ENCODE data around the gene ZNF518A. TPM values are rescaled to one million over a fixed set of nuclear protein-coding genes. Genes with fewer than 3 reads are reported as not detected.

ZNF518A gene
- total and polyA plus RNA-seq, 2 of the 13 experiments (the other 11 are each of a cell fraction or from before 2014, with no cell fraction given) = 21.7 to 37.1 TPM

DNA sequence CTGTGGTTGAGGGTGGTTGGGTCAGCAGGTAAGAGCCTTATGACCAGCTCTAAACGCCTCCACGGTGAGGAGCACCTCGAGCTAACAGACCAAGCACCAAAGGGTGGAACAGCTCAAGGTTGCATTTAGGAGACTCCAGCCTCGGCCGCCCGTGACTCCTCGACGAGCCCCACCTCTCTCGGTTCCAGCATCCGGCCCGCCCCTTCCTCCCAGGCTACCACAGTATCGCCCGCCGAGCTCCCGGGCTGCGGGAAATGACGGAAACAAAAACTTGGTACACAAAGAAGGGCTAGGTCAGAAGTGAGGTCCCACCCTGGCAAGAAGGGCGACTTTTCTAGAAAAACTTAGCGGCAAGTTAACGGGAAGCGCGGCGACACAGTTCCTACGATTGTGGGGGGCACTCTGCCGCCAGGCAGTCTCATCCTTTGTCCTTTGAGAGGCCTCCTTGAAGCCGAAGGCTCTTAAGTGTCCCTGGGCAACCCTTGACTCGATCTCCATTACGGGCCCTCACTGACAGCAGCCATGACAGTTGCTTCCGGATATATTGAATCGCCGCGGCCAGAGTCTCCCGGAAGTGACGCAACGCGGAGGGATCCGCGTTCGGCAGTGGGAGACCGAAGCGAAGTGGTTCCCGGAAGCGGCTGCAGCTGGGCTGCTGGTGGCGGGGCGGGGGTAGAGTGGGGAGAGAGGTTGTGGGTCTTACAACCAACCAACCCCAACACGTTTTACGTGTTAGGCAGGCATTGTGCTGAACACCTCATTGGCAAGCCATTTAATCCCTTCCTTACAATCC, 40.2 kb upstream of the ZNF518A start (continued):
- TF ChIP-seq, protein P1, sequence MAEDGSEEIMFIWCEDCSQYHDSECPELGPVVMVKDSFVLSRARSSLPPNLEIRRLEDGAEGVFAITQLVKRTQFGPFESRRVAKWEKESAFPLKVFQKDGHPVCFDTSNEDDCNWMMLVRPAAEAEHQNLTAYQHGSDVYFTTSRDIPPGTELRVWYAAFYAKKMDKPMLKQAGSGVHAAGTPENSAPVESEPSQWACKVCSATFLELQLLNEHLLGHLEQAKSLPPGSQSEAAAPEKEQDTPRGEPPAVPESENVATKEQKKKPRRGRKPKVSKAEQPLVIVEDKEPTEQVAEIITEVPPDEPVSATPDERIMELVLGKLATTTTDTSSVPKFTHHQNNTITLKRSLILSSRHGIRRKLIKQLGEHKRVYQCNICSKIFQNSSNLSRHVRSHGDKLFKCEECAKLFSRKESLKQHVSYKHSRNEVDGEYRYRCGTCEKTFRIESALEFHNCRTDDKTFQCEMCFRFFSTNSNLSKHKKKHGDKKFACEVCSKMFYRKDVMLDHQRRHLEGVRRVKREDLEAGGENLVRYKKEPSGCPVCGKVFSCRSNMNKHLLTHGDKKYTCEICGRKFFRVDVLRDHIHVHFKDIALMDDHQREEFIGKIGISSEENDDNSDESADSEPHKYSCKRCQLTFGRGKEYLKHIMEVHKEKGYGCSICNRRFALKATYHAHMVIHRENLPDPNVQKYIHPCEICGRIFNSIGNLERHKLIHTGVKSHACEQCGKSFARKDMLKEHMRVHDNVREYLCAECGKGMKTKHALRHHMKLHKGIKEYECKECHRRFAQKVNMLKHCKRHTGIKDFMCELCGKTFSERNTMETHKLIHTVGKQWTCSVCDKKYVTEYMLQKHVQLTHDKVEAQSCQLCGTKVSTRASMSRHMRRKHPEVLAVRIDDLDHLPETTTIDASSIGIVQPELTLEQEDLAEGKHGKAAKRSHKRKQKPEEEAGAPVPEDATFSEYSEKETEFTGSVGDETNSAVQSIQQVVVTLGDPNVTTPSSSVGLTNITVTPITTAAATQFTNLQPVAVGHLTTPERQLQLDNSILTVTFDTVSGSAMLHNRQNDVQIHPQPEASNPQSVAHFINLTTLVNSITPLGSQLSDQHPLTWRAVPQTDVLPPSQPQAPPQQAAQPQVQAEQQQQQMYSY (CRISPR knock-in tag; IDR thresholded peaks at IDR 0.05) = peak; percentile 33; the same call in 1 of the 2 replicates
- peak; percentile 96 for TF ChIP-seq ZNF501 (CRISPR knock-in tag; IDR thresholded peaks at IDR 0.05)
- TF ChIP-seq TAF1 (CRISPR knock-in tag; IDR thresholded peaks at IDR 0.05) = peak; percentile 90
- TF ChIP-seq GLI4 (CRISPR knock-in tag; IDR thresholded peaks at IDR 0.05; ENCODE audit: borderline replicate concordance) = no peak
- no peak for TF ChIP-seq ZNF550 (CRISPR knock-in tag; IDR thresholded peaks at IDR 0.05; ENCODE audit: borderline replicate concordance)
- TF ChIP-seq AGO2 (optimal IDR thresholded peaks at IDR 0.05; ENCODE audit: low read depth, low read length) = peak; percentile 57
- TF ChIP-seq FLYWCH1 (CRISPR knock-in tag; IDR thresholded peaks at IDR 0.05) = no peak
- no peak for TF ChIP-seq THYN1 (CRISPR knock-in tag; IDR thresholded peaks at IDR 0.05; ENCODE audit: borderline replicate concordance, low read depth)
- TF ChIP-seq, protein P2, sequence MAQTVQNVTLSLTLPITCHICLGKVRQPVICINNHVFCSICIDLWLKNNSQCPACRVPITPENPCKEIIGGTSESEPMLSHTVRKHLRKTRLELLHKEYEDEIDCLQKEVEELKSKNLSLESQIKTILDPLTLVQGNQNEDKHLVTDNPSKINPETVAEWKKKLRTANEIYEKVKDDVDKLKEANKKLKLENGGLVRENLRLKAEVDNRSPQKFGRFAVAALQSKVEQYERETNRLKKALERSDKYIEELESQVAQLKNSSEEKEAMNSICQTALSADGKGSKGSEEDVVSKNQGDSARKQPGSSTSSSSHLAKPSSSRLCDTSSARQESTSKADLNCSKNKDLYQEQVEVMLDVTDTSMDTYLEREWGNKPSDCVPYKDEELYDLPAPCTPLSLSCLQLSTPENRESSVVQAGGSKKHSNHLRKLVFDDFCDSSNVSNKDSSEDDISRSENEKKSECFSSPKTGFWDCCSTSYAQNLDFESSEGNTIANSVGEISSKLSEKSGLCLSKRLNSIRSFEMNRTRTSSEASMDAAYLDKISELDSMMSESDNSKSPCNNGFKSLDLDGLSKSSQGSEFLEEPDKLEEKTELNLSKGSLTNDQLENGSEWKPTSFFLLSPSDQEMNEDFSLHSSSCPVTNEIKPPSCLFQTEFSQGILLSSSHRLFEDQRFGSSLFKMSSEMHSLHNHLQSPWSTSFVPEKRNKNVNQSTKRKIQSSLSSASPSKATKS (CRISPR knock-in tag; IDR thresholded peaks at IDR 0.05) = 0 out of 2 replicates have a peak, but pooled peaks have one; percentile 46
- TF ChIP-seq KDM3A (CRISPR knock-in tag; IDR thresholded peaks at IDR 0.05; ENCODE audit: low read depth) = peak; percentile 16
- peak; percentile 95 for TF ChIP-seq SRSF1 (optimal IDR thresholded peaks at IDR 0.05; ENCODE audit: low read depth, low read length)
- TF ChIP-seq RAD51 (IDR thresholded peaks at IDR 0.05; ENCODE audit: borderline replicate concordance) = no peak
- 0 out of 2 replicates have a peak, but pooled peaks have one; percentile 26 for TF ChIP-seq ZNF768 (CRISPR knock-in tag; IDR thresholded peaks at IDR 0.05)
- TF ChIP-seq, protein P3, sequence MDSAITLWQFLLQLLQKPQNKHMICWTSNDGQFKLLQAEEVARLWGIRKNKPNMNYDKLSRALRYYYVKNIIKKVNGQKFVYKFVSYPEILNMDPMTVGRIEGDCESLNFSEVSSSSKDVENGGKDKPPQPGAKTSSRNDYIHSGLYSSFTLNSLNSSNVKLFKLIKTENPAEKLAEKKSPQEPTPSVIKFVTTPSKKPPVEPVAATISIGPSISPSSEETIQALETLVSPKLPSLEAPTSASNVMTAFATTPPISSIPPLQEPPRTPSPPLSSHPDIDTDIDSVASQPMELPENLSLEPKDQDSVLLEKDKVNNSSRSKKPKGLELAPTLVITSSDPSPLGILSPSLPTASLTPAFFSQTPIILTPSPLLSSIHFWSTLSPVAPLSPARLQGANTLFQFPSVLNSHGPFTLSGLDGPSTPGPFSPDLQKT (CRISPR knock-in tag; IDR thresholded peaks at IDR 0.05; ENCODE audit: borderline replicate concordance) = peak; percentile 52; the same call in 1 of the 2 replicates
- peak; percentile 89 for TF ChIP-seq NFRKB (IDR thresholded peaks at IDR 0.05)
- TF ChIP-seq, protein P4, sequence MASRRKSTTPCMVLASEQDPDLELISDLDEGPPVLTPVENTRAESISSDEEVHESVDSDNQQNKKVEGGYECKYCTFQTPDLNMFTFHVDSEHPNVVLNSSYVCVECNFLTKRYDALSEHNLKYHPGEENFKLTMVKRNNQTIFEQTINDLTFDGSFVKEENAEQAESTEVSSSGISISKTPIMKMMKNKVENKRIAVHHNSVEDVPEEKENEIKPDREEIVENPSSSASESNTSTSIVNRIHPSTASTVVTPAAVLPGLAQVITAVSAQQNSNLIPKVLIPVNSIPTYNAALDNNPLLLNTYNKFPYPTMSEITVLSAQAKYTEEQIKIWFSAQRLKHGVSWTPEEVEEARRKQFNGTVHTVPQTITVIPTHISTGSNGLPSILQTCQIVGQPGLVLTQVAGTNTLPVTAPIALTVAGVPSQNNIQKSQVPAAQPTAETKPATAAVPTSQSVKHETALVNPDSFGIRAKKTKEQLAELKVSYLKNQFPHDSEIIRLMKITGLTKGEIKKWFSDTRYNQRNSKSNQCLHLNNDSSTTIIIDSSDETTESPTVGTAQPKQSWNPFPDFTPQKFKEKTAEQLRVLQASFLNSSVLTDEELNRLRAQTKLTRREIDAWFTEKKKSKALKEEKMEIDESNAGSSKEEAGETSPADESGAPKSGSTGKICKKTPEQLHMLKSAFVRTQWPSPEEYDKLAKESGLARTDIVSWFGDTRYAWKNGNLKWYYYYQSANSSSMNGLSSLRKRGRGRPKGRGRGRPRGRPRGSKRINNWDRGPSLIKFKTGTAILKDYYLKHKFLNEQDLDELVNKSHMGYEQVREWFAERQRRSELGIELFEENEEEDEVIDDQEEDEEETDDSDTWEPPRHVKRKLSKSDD (CRISPR knock-in tag; IDR thresholded peaks at IDR 0.05; ENCODE audit: low read depth) = peak; percentile 26; the same call in 1 of the 2 replicates
- TF ChIP-seq ZNF549 (CRISPR knock-in tag; IDR thresholded peaks at IDR 0.05) = no peak
- peak; percentile 91 for TF ChIP-seq THAP11 (CRISPR knock-in tag; IDR thresholded peaks at IDR 0.05)
- no peak for TF ChIP-seq ZNF562 (CRISPR knock-in tag; IDR thresholded peaks at IDR 0.05; ENCODE audit: borderline replicate concordance)
